B cell (primary cell): ENCODE results near the gene AP3D1. TPM values are rescaled to one million over a fixed set of nuclear protein-coding genes. Genes with fewer than 3 reads are reported as not detected.
"Not testable (repeated sequence)": the region's sequence is repeated elsewhere in the genome, so short reads cannot be mapped to it uniquely, and the experiment has no call there.

ENCODE experiments used
- ATAC-seq: fragments of 200-7000 bp; cut with Tn5 transposase; one replicate; pipeline ENCODE4 v1.10.0; 2021; ENCODE audit warnings: low read depth, mild to moderate bottlenecking, moderate number of reproducible peaks, moderate library complexity
- CTCF ChIA-PET: fragments of 350-600 bp; sonication (Branson Sonifier 250); formaldehyde crosslinking; loops from one replicate; lab custom pipeline; 2021; ENCODE audit warnings: antibody characterized with exemption, inconsistent platforms; lab: Charles Lee
- POLR2A ChIA-PET: fragments of 350-600 bp; sonication (Branson Sonifier 250); formaldehyde crosslinking; loops from one replicate; lab custom pipeline; 2021; ENCODE audit warnings: antibody characterized with exemption; lab: Charles Lee
- DNase-seq: peaks from one replicate; pipeline ENCODE4 v3.0.0; 2013
- H2AFZ ChIP-seq: 2 replicates; pipeline ENCODE4 v1.6.1; 2012; ENCODE audit warnings: mild to moderate bottlenecking, low read depth, low read length; ENCODE audit not compliant: insufficient read depth, poor library complexity, severe bottlenecking
- H3K27ac ChIP-seq, 2 donors: 1 replicate in 1 of 2; 2 replicates in 1 of 2; pipeline ENCODE4 v1.5.1; 2012 to 2013; ENCODE audit warnings: low read length in 2 of 2, mild to moderate bottlenecking in 2 of 2, moderate library complexity in 1 of 2
- H3K27me3 ChIP-seq, 4 experiments: fragments of 200-600 bp in 1 of 4; sonication (generic) in 1 of 4; replicated peaks in 1 of 4; 1 replicate in 2 of 4; 2 replicates in 2 of 4; pipeline versions ENCODE4 v1.6.1 to v1.7.0; 2013 to 2016; ENCODE audit warnings: low read length in 3 of 4, mild to moderate bottlenecking in 2 of 4, mixed read lengths in 1 of 4, moderate library complexity in 1 of 4; ENCODE audit not compliant: insufficient read depth in 4 of 4, control insufficient read depth in 3 of 4; ENCODE audit errors: control extremely low read depth in 1 of 4
- H3K36me3 ChIP-seq, 2 experiments: replicated peaks in 1 of 2; 1 replicate in 1 of 2; 2 replicates in 1 of 2; pipeline versions ENCODE4 v1.6.1 to v1.7.1; 2013; ENCODE audit warnings: low read length in 1 of 2; ENCODE audit not compliant: insufficient read depth in 2 of 2, control insufficient read depth in 1 of 2; ENCODE audit errors: control extremely low read depth in 1 of 2, extremely low read depth in 1 of 2
- H3K4me1 ChIP-seq, 2 donors: fragments of 200-600 bp in 1 of 2; sonication (generic) in 1 of 2; 1 replicate in 1 of 2; 2 replicates in 1 of 2; pipeline versions ENCODE4 v1.5.1 to v1.6.1; 2013 to 2017; ENCODE audit warnings: low read length in 2 of 2; ENCODE audit not compliant: control insufficient read depth in 2 of 2, insufficient read depth in 2 of 2
- H3K4me2 ChIP-seq: replicated peaks from 2 replicates; pipeline ENCODE3; 2012; ENCODE audit warnings: mild to moderate bottlenecking, low read depth, low read length; ENCODE audit not compliant: poor library complexity, severe bottlenecking
- H3K4me3 ChIP-seq, 5 experiments: fragments of 200-600 bp in 1 of 5; sonication (generic) in 1 of 5; 1 replicate in 3 of 5; 2 replicates in 2 of 5; pipeline versions ENCODE4 v1.5.1 to v1.7.0; 2011 to 2016; ENCODE audit warnings: low read length in 4 of 5, mild to moderate bottlenecking in 4 of 5, low read depth in 2 of 5, control low read depth in 1 of 5, moderate library complexity in 1 of 5; ENCODE audit not compliant: insufficient read depth in 1 of 5; ENCODE audit errors: control extremely low read depth in 1 of 5, extremely low read depth in 1 of 5
- H3K79me2 ChIP-seq: fragments of 200-600 bp; sonication (generic); one replicate; pipeline ENCODE4 v1.6.0; 2016; ENCODE audit warnings: low read length; ENCODE audit not compliant: control insufficient read depth, insufficient read depth
- H3K9ac ChIP-seq: fragments of 200-600 bp; sonication (generic); 2 replicates; pipeline ENCODE4 v1.6.1; 2017; ENCODE audit warnings: mild to moderate bottlenecking, low read length, moderate library complexity
- H3K9me3 ChIP-seq, 3 donors: one replicate each; pipeline versions ENCODE4 v1.6.1 to v1.7.1; 2013; ENCODE audit warnings: low read length in 2 of 3; ENCODE audit not compliant: control insufficient read depth in 2 of 3, insufficient read depth in 1 of 3; ENCODE audit errors: control extremely low read depth in 1 of 3
- H4K20me1 ChIP-seq: 2 replicates; pipeline ENCODE4 v1.6.0; 2012; ENCODE audit warnings: mild to moderate bottlenecking, low read length; ENCODE audit not compliant: insufficient read depth, control insufficient read depth, poor library complexity, severe bottlenecking
- H3K27ac Mint-ChIP-seq: one replicate; pipeline ENCODE4 v1.8.0; 2021; ENCODE audit warnings: mixed read lengths
- H3K27me3 Mint-ChIP-seq: one replicate; pipeline ENCODE4 v1.8.0; 2021; ENCODE audit warnings: mixed read lengths
- H3K4me1 Mint-ChIP-seq: one replicate; pipeline ENCODE4 v1.8.0; 2021; ENCODE audit warnings: mixed read lengths
- H3K4me3 Mint-ChIP-seq: one replicate; pipeline ENCODE4 v1.8.0; 2021; ENCODE audit warnings: mixed read lengths
- H3K9me3 Mint-ChIP-seq: one replicate; pipeline ENCODE4 v1.8.0; 2022; ENCODE audit warnings: mixed read lengths; ENCODE audit not compliant: insufficient read depth
- CTCF ChIP-seq: fragments of 200-600 bp; IDR thresholded peaks from one replicate; pipeline ENCODE4 v1.8.0; 2022; ENCODE audit warnings: antibody characterized with exemption, mild to moderate bottlenecking
- EZH2 ChIP-seq: IDR thresholded peaks from 2 replicates; pipeline ENCODE4 v1.6.1; 2012; ENCODE audit warnings: borderline replicate concordance, low read depth, mild to moderate bottlenecking, moderate library complexity, low read length; ENCODE audit not compliant: insufficient read depth, poor library complexity, severe bottlenecking
- WGBS: methylation state at CpG from one replicate; pipeline ENCODE4 v1.1.5; 2013; ENCODE audit warnings: missing lambda C conversion rate; ENCODE audit not compliant: insufficient coverage; 5-methylcytosine and 5-hydroxymethylcytosine counted together
- intact Hi-C: fragments of 100-400 bp; cut with micrococcal nuclease; formaldehyde crosslinking; loops from one replicate; pipeline ENCODE4 v1.10.0; 2022
- polyA plus RNA-seq: library from polyadenylated mRNA; depleted of rRNA; stranded (reverse); fragments of >200 nt; gene quantifications from 2 replicates; pipeline ENCODE4 v1.2.3, GENCODE V29; 2012
- total RNA-seq, 2 donors: library from RNA; stranded (reverse); fragments of 120-200 nt in 1 of 2; gene quantifications; 1 replicate in 1 of 2; 2 replicates in 1 of 2; pipeline versions ENCODE4 v1.2.3 to v1.2.4, GENCODE V29; 2013 to 2022

AP3D1 gene
- total and polyA plus RNA-seq, 2 donors (not counting 1 experiment from before 2014, with no cell fraction given): 96.4 to 114 TPM

- Histone ChIP-seq H3K36me3 (peaks cover 0 to 64% of the 10 kb centered on the region in 2 experiments), H3K27ac (no peak overlapping the region), H3K9me3 (no peaks in the 10 kb centered on the region), H4K20me1 (peaks cover 49% of the 10 kb centered on the region), H3K4me3 (no peak overlapping the region), H2AFZ (no peak overlapping the region), H3K27me3 (no peaks in the 10 kb centered on the region), H3K4me2 (no peak overlapping the region), H3K79me2 (peaks cover 43% of the 10 kb centered on the region), H3K9ac (no peak overlapping the region), H3K4me1 (no peaks in the 10 kb centered on the region)
- TF ChIP-seq CTCF: no peak
- TF ChIP-seq EZH2: no peak
- ChIA-PET CTCF (interaction anchor here (0.5 to 0.6 kb wide), 2 partner anchors 9 to 261 kb away, joined by 3 to 4 read pairs; no protein-coding TSS in a partner anchor), POLR2A (no interaction called here)
- H3K27me3 Mint-ChIP-seq: no peaks in the 10 kb centered on the region
- intact Hi-C loops: no loop called here
- 96% methylated on average over 11 of the region's 11 CpGs for WGBS
- no peak overlapping the region for H3K27ac Mint-ChIP-seq
- DNase-seq (no peak), ATAC-seq (no peak)
- H3K4me3 Mint-ChIP-seq: no peak overlapping the region
- no peaks in the 10 kb centered on the region for H3K9me3 Mint-ChIP-seq
- no peaks in the 10 kb centered on the region for H3K4me1 Mint-ChIP-seq
These were observed 21.9 kb downstream of the AP3D1 start for GRCh38 chr19:2129486-2129885.

- intact Hi-C loops: no loop called here
- DNase-seq: no peak
- H3K27me3 ChIP-seq: no peaks in the 10 kb centered on the region
- H3K27me3 Mint-ChIP-seq: no peaks in the 10 kb centered on the region
- H4K20me1 ChIP-seq: peaks cover 54% of the 10 kb centered on the region
- ChIA-PET CTCF (no interaction called here), POLR2A (no interaction called here)
- no peak overlapping the region for H3K9ac ChIP-seq
- no peak overlapping the region for H3K4me3 ChIP-seq
- H3K9me3 Mint-ChIP-seq: no peaks in the 10 kb centered on the region
- no peak overlapping the region for H3K4me3 Mint-ChIP-seq
- H3K4me2 ChIP-seq: no peak overlapping the region
- H3K9me3 ChIP-seq: no peaks in the 10 kb centered on the region
- H2AFZ ChIP-seq: no peak overlapping the region
- no peak overlapping the region for H3K27ac Mint-ChIP-seq
- peaks cover 0 to 64% of the 10 kb centered on the region in 2 experiments for H3K36me3 ChIP-seq
- ATAC-seq: no peak
- 98% methylated on average over 15 of the region's 21 CpGs for WGBS
- no peaks in the 10 kb centered on the region for H3K4me1 Mint-ChIP-seq
- TF ChIP-seq EZH2 (no peak), CTCF (no peak)
- H3K4me1 ChIP-seq: no peaks in the 10 kb centered on the region
- H3K27ac ChIP-seq: no peak overlapping the region
- H3K79me2 ChIP-seq: peaks cover 41% of the 10 kb centered on the region
These were observed 22.3 kb downstream of the AP3D1 start for GRCh38 chr19:2129022-2129421.

GRCh38 chr19:2128252-2128651 is 23.1 kb downstream of the AP3D1 start:
- Histone ChIP-seq H3K79me2 (peaks cover 43% of the 10 kb centered on the region), H4K20me1 (peaks cover 61% of the 10 kb centered on the region), H3K36me3 (peaks cover 0 to 69% of the 10 kb centered on the region in 2 experiments)
- H3K9me3 Mint-ChIP-seq, H3K27ac Mint-ChIP-seq, H3K4me1 Mint-ChIP-seq, POLR2A ChIA-PET, H3K4me3 ChIP-seq, ATAC-seq, H3K27me3 Mint-ChIP-seq, CTCF ChIA-PET, H2AFZ ChIP-seq, intact Hi-C loops, H3K27ac ChIP-seq, H3K4me1 ChIP-seq, H3K4me2 ChIP-seq, H3K9me3 ChIP-seq, H3K4me3 Mint-ChIP-seq, H3K27me3 ChIP-seq, H3K9ac ChIP-seq, DNase-seq: not testable (repeated sequence)
- 93% methylated on average over 5 of the region's 34 CpGs for WGBS
